Astrocyte of the spinal cord (primary cell): Measurements from ENCODE around the gene NFIC.

Source experiments
- DNase-seq: peaks from one replicate; pipeline ENCODE4 v3.0.0; 2011; ENCODE audit warnings: low read depth, low spot score
- H3K4me3 ChIP-seq: 2 replicates; pipeline ENCODE4 v1.5.1; 2011; ENCODE audit warnings: low read depth, mild to moderate bottlenecking, low read length, moderate library complexity
- in situ Hi-C: cut with HindIII; loops from 2 replicates; pipeline ENCODE4 v1.10.0; 2017; ENCODE audit warnings: low sequenced_read_pairs
- TF ChIP-seq, protein P1 (sequence below): IDR thresholded peaks from 2 replicates; pipeline ENCODE4 v1.5.1; 2012; ENCODE audit warnings: low read depth, mild to moderate bottlenecking, low read length, inconsistent platforms

NFIC gene

DNA sequence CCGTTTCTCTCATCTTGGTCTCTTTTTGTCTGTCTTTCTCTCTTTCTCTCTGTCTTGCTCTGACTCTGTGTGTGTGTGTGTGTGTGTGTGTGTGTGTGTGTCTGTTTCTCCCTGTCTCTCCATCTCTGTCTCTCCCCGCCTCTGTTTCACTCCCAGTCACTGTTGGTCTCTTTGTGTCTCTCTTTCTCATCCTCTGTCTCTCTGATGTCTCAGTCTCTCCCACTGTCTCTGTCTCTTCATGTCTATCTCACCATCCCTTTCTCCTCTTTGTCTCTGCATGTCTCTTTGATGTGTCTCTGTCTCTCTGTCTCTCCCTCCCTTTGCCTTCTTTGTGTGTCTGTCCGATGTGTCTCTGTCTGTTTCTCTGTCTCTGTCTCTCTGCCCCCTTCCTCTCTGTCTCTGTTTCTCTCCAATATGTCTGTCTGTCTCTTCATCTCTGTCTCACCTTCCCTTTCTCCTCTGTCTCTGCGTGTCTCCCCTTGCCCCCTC is 2.5 kb downstream of the NFIC start:
- peak; percentile 45 for DNase-seq
- H3K4me3 ChIP-seq = peak overlapping the region; percentile 79
- TF ChIP-seq, protein P1, sequence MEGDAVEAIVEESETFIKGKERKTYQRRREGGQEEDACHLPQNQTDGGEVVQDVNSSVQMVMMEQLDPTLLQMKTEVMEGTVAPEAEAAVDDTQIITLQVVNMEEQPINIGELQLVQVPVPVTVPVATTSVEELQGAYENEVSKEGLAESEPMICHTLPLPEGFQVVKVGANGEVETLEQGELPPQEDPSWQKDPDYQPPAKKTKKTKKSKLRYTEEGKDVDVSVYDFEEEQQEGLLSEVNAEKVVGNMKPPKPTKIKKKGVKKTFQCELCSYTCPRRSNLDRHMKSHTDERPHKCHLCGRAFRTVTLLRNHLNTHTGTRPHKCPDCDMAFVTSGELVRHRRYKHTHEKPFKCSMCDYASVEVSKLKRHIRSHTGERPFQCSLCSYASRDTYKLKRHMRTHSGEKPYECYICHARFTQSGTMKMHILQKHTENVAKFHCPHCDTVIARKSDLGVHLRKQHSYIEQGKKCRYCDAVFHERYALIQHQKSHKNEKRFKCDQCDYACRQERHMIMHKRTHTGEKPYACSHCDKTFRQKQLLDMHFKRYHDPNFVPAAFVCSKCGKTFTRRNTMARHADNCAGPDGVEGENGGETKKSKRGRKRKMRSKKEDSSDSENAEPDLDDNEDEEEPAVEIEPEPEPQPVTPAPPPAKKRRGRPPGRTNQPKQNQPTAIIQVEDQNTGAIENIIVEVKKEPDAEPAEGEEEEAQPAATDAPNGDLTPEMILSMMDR = no peak
- in situ Hi-C loops = no loop called here

DNA sequence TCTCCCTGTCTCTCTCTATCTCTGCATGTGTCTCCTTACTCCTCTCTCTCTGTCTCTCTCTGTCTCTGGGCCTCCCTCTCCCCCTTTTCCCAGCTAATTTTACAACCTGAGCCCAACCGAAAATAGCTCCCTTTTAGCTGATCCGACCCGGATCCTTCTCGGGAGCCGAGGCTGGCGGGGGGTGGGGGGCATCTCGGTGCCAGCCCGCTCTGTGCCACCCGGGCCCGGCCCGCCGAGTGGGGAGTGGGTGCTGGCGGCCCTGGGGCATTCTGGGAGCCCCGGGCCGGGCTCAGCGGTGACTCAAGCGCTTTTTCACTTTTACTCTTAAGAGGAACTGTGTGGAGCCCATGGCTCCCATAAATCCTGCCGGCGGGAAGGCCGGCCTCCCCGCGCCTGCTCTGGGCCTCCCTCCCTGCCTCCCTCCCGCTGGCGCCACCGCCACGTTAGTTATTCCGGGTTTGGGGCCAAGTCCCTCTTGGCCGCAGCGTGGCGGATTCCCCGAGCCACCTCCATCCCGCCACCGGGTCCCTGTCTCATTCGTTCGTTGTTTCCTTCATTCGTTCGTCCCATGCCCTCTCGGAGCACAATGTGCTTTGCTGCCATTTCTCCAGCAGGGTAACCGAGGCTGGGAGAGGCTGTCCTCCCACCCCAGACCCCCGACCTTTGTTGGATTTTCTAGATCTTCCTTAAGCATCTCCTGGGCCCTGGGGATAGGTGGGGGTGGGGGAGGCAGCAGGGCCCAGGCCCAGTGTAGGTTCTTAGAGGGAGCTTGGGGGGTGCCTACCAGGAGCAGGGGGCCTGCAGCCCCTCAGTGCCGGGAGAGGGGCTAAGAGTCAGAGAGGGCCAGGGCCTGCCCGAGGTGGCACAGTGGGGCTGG is 3.2 kb downstream of the NFIC start:
- peak; percentile 73 for DNase-seq
- TF ChIP-seq, protein P1 = no peak
- peak overlapping the region; percentile 79 for H3K4me3 ChIP-seq
- in situ Hi-C loops = no loop called here

DNA sequence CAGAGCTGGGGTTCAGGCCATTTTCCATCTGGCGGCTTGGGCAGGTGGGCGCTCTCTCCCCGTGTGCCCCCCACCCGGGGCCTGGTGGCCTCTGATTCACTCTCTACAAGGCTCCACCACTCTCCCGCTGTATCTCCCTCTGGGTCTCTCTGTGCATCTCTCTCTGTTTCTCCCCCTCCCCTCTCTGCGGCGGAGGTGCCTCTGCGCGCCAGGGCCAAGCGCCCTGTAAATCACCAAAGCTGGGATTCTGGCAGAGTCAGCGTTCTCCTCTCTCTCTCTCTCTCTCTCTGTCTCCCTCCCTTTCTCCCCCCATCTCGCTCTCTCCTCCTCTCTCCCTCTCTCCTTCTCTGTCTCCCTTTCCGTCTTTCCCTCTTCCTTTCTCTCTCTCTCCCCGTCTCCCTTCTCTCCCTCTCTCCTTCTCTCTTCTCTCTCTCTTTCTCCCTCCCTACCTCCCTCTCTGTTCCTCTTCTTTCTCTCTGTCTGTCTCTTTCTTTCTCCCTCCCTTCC is 3.9 kb downstream of the NFIC start:
- in situ Hi-C loops = no loop called here
- DNase-seq = no peak
- peak overlapping the region; percentile 79 for H3K4me3 ChIP-seq

DNA sequence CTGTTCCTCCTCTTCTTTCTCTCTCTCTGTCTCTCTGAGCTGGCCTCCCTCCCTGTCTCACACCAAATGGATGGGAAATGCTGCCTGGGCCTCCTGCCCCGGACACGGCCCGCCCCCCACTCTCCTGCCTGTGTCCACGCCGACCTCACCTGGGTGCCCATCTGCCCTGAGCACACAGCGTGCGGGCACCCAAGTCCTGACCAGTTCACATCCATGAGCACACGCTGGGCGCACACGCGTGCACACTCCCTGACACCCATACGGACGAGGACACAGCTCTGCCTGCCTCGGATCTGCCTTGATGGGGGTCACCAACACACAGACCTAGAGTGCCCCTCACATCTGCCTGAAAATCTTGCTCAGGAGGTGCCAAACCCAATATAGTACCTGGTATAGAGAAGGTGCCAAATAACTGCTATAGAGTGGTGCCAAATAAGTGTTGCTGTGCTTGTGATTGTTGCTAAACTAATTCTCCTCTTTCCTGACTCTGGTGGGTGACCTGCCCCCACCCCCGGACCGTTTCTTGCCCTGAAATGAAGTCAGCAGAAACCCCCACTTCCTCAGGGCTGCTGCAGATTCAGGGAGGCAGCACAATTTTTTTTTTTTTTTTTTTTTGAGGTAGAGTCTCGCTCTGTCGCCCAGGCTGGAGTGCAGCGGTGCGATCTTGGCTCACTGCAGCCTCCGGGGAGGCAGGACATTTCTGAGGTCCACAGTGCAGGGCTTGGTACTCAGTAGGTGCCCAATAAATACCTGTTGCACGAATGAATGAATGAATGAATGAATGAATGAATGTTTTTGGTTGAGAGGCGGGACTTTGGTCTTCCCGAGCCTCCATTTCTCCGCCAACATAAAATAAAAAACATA is 4.6 kb downstream of the NFIC start:
- in situ Hi-C loops = no loop called here
- TF ChIP-seq, protein P1 = no peak
- H3K4me3 ChIP-seq = no peak overlapping the region
- DNase-seq = no peak

More for the DNA sequence above, 3.9 kb downstream of the NFIC start:
- TF ChIP-seq, protein P1 = no peak

DNA sequence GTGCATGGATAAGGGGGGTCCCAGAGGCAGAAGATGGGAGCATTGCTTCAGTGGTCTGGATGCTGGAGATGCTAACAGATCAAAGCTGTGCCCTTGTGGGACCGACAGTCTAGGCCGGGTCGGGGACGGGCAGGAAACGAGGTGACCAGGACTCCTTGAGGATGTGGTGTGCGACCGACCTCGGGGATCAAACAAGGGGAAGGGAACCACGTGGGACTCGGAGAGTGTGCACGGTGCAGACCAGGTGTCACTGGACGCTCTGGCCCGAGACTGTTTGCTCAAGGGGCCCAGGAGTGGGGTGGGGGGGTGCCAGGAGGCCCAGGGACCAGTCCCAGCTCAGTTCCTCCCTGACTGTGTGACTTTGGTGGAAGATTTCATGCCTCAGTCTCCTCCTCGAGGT is 6.0 kb downstream of the NFIC start:
- TF ChIP-seq, protein P1 = no peak
- no peak overlapping the region for H3K4me3 ChIP-seq
- in situ Hi-C loops = no loop called here
- no peak for DNase-seq

DNA sequence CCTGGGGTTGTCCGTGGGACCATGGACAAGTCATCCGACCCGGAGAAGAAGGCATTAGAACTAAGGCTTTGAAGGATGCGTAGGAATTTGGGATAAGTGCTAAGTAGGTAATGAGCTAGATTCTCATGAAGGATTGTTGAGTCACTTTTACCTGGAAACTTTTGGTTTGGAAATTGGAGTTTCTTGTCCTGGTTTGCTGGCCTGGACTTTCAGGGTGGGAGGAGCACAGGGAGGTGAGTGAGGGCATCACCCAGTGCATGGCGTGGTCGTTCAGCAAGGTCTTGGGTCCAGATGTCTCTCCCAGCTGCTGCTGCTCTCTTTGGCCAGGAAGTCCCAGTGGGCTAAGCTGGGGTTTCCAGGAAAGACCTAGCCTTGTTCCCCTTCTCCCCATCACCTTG is 7.6 kb downstream of the NFIC start:
- TF ChIP-seq, protein P1 = no peak
- no peak overlapping the region for H3K4me3 ChIP-seq
- no peak for DNase-seq
- in situ Hi-C loops = no loop called here
